ENCODE data around the gene MACIR. TPM values are rescaled to one million over a fixed set of nuclear protein-coding genes. Genes with fewer than 3 reads are reported as not detected.

MACIR gene
- total and polyA plus RNA-seq, 2 donors (not counting 1 experiment from before 2014, with no cell fraction given) = 3.5 to 7.3 TPM

DNA sequence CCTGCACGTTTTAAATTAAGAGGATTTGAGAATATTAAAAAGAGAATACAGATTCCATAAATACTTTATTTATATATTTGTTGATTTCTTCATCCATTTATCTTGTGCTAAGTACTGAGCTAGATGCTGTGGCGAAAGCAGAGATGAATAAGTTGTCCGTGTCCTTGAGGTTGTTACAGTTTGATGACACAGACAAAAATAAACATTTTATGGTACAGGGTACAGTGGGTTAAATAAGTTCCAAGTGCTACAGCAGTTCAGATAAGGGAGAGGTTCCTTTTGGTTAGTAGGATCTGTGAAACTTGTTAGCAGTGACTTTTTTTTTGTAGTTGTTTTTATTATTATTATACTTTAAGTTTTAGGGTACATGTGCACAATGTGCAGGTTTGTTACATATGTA lies 50.2 kb downstream of the MACIR start:
- TF ChIP-seq, protein P1, sequence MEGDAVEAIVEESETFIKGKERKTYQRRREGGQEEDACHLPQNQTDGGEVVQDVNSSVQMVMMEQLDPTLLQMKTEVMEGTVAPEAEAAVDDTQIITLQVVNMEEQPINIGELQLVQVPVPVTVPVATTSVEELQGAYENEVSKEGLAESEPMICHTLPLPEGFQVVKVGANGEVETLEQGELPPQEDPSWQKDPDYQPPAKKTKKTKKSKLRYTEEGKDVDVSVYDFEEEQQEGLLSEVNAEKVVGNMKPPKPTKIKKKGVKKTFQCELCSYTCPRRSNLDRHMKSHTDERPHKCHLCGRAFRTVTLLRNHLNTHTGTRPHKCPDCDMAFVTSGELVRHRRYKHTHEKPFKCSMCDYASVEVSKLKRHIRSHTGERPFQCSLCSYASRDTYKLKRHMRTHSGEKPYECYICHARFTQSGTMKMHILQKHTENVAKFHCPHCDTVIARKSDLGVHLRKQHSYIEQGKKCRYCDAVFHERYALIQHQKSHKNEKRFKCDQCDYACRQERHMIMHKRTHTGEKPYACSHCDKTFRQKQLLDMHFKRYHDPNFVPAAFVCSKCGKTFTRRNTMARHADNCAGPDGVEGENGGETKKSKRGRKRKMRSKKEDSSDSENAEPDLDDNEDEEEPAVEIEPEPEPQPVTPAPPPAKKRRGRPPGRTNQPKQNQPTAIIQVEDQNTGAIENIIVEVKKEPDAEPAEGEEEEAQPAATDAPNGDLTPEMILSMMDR (conservative IDR thresholded peaks at IDR 0.05 in 1 of 2, IDR thresholded peaks at IDR 0.05 in 1 of 2; ENCODE audit: low read depth in 1 of 2, low read length in 2 of 2) = no peak
- no peak for TF ChIP-seq EZH2 (IDR thresholded peaks at IDR 0.05; ENCODE audit: low read length, missing control alignments)
- H3K36me3 ChIP-seq (ENCODE audit: control insufficient read depth, insufficient read depth, low read length) = no peaks in the 10 kb centered on the region
- H4K20me1 ChIP-seq (ENCODE audit: control insufficient read depth, extremely low read depth, insufficient read depth, low read length) = no peaks in the 10 kb centered on the region
- H3K4me1 ChIP-seq (ENCODE audit: control insufficient read depth, extremely low read depth, insufficient read depth, low read length) = no peaks in the 10 kb centered on the region
- no peaks in the 10 kb centered on the region for H3K79me2 ChIP-seq (ENCODE audit: control insufficient read depth, insufficient read depth, low read length)
- no peak overlapping the region for H3K4me2 ChIP-seq (ENCODE audit: extremely low read depth, insufficient read depth, low read length)
- no peak for DNase-seq (ENCODE audit: low read depth in 2 of 2)
- no peak overlapping the region for H3K9ac ChIP-seq (ENCODE audit: insufficient read depth, low read length)
- no peaks in the 10 kb centered on the region for H3K9me3 ChIP-seq (ENCODE audit: control insufficient read depth, insufficient read depth, low read depth, low read length)
- no peaks in the 10 kb centered on the region for H3K27me3 ChIP-seq (ENCODE audit: control insufficient read depth, insufficient read depth, low read length)
- no peak overlapping the region for H2AFZ ChIP-seq (ENCODE audit: low read length)
- no peak overlapping the region for H3K27ac ChIP-seq (ENCODE audit: insufficient read depth, low read length)
- no peak overlapping the region for H3K4me3 ChIP-seq (replicated peaks in 1 of 4; ENCODE audit: control extremely low read depth in 1 of 4, insufficient read depth in 1 of 4, low read depth in 3 of 4, low read length in 4 of 4)

DNA sequence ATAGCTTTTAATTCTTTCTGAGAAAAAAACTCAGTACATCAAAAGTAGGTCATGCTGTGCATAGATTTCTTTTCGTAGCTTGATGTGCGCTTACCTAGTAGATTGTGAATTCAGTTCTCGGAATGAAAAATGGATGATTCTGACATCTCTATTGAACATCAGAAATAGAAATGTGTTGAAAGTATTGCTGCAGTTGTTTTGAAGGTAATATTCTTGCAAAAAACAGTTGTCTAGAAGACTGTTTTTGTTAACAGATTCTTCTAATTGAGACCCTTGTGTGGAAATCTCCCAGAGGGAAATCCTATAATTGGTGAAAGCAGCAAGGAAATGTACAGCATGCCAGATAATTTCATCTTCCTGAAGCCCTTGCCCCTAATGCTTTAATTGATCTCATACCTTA lies 54.5 kb downstream of the MACIR start:
- no peaks in the 10 kb centered on the region for H3K79me2 ChIP-seq (ENCODE audit: control insufficient read depth, insufficient read depth, low read length)

DNA sequence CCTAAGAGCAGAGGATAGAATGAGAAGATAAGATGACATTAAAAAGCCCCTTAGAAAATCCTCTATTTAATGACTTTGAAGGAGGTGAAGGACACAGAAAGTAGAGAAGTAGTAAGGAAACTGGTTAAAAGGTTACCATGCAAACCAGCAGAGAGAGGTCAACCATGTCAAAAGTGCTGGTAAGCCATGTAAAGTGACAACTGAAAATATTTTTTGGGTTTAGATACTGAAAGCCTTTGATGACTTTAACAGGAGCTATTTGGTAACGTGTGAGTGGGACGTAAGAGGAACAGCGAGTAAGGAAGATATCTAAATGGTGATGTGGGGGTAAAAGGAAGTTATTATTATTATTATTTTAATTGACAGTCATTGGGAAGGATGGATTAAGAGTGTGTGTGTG lies 56.9 kb downstream of the MACIR start:
- Histone ChIP-seq H3K4me2 (ENCODE audit: extremely low read depth, insufficient read depth, low read length) (no peak overlapping the region), H3K27ac (ENCODE audit: insufficient read depth, low read length) (no peak overlapping the region), H2AFZ (ENCODE audit: low read length) (no peak overlapping the region), H4K20me1 (ENCODE audit: control insufficient read depth, extremely low read depth, insufficient read depth, low read length) (no peaks in the 10 kb centered on the region), H3K36me3 (ENCODE audit: control insufficient read depth, insufficient read depth, low read length) (no peaks in the 10 kb centered on the region), H3K9me3 (ENCODE audit: control insufficient read depth, insufficient read depth, low read depth, low read length) (no peaks in the 10 kb centered on the region), H3K4me1 (ENCODE audit: control insufficient read depth, extremely low read depth, insufficient read depth, low read length) (no peaks in the 10 kb centered on the region), H3K27me3 (ENCODE audit: control insufficient read depth, insufficient read depth, low read length) (no peaks in the 10 kb centered on the region), H3K4me3 (replicated peaks in 1 of 4; ENCODE audit: control extremely low read depth in 1 of 4, insufficient read depth in 1 of 4, low read depth in 3 of 4, low read length in 4 of 4) (no peak overlapping the region), H3K79me2 (ENCODE audit: control insufficient read depth, insufficient read depth, low read length) (no peaks in the 10 kb centered on the region), H3K9ac (ENCODE audit: insufficient read depth, low read length) (no peak overlapping the region)
- no peak for DNase-seq (ENCODE audit: low read depth in 2 of 2)
- no peak for TF ChIP-seq EZH2 (IDR thresholded peaks at IDR 0.05; ENCODE audit: low read length, missing control alignments)
- TF ChIP-seq, protein P1 (conservative IDR thresholded peaks at IDR 0.05 in 1 of 2, IDR thresholded peaks at IDR 0.05 in 1 of 2; ENCODE audit: low read depth in 1 of 2, low read length in 2 of 2) = no peak

More for the DNA sequence above, 54.5 kb downstream of the MACIR start:
- TF ChIP-seq, protein P1 (conservative IDR thresholded peaks at IDR 0.05 in 1 of 2, IDR thresholded peaks at IDR 0.05 in 1 of 2; ENCODE audit: low read depth in 1 of 2, low read length in 2 of 2) = no peak
- TF ChIP-seq EZH2 (IDR thresholded peaks at IDR 0.05; ENCODE audit: low read length, missing control alignments) = no peak
- Histone ChIP-seq H3K27me3 (ENCODE audit: control insufficient read depth, insufficient read depth, low read length) (no peaks in the 10 kb centered on the region), H3K36me3 (ENCODE audit: control insufficient read depth, insufficient read depth, low read length) (no peaks in the 10 kb centered on the region), H3K9ac (ENCODE audit: insufficient read depth, low read length) (no peak overlapping the region), H2AFZ (ENCODE audit: low read length) (no peak overlapping the region), H3K4me3 (replicated peaks in 1 of 4; ENCODE audit: control extremely low read depth in 1 of 4, insufficient read depth in 1 of 4, low read depth in 3 of 4, low read length in 4 of 4) (no peak overlapping the region), H3K4me1 (ENCODE audit: control insufficient read depth, extremely low read depth, insufficient read depth, low read length) (no peaks in the 10 kb centered on the region), H3K4me2 (ENCODE audit: extremely low read depth, insufficient read depth, low read length) (no peak overlapping the region), H3K27ac (ENCODE audit: insufficient read depth, low read length) (no peak overlapping the region), H4K20me1 (ENCODE audit: control insufficient read depth, extremely low read depth, insufficient read depth, low read length) (no peaks in the 10 kb centered on the region), H3K9me3 (ENCODE audit: control insufficient read depth, insufficient read depth, low read depth, low read length) (no peaks in the 10 kb centered on the region)
- no peak for DNase-seq (ENCODE audit: low read depth in 2 of 2)

All from fibroblast of lung (primary cell).